DOHH2 (cell line): ENCODE measurements around the gene C1orf53.

Experiments
- H3F3A ChIP-seq: fragments of 200-600 bp; sonication (generic), shearing (Covaris generic); 2 replicates; pipeline ENCODE4 v1.6.0; 2016; ENCODE audit warnings: antibody characterized with exemption, mild to moderate bottlenecking; ENCODE audit not compliant: control insufficient read depth, insufficient read depth
- H3K27ac ChIP-seq: fragments of 200-600 bp; sonication (generic); 2 replicates; pipeline ENCODE4 v1.5.1; 2014; ENCODE audit warnings: low read depth, mild to moderate bottlenecking, low read length, moderate library complexity
- H3K27me3 ChIP-seq: fragments of 200-600 bp; sonication (generic); 2 replicates; pipeline ENCODE4 v1.6.1; 2014; ENCODE audit warnings: mild to moderate bottlenecking, low read length, mixed read lengths; ENCODE audit not compliant: control insufficient read depth
- H3K36me3 ChIP-seq: fragments of 200-600 bp; sonication (generic); 2 replicates; pipeline ENCODE4 v1.6.1; 2014; ENCODE audit warnings: mild to moderate bottlenecking, low read length, moderate library complexity, mixed read lengths; ENCODE audit not compliant: control insufficient read depth
- H3K4me1 ChIP-seq: fragments of 200-600 bp; sonication (generic); 2 replicates; pipeline ENCODE4 v1.6.1; 2014; ENCODE audit warnings: mild to moderate bottlenecking, low read length, mixed read lengths; ENCODE audit not compliant: control insufficient read depth
- H3K4me2 ChIP-seq: fragments of 200-600 bp; sonication (generic); 2 replicates; pipeline ENCODE4 v1.6.0; 2014; ENCODE audit warnings: mild to moderate bottlenecking, low read length, moderate library complexity
- H3K4me3 ChIP-seq: fragments of 200-600 bp; sonication (generic); 2 replicates; pipeline ENCODE4 v1.5.1; 2014; ENCODE audit warnings: mild to moderate bottlenecking, low read length, mixed read lengths
- H3K79me2 ChIP-seq: fragments of 200-600 bp; sonication (generic); 2 replicates; pipeline ENCODE4 v1.6.1; 2014; ENCODE audit warnings: mild to moderate bottlenecking, low read length, mixed read lengths; ENCODE audit not compliant: control insufficient read depth
- H3K9me2 ChIP-seq: fragments of 200-600 bp; sonication (generic); replicated peaks from 2 replicates; pipeline ENCODE4 v1.6.1; 2014; ENCODE audit warnings: mild to moderate bottlenecking, low read length, mixed read lengths; ENCODE audit not compliant: control insufficient read depth
- H3K9me3 ChIP-seq: fragments of 200-600 bp; sonication (generic); 2 replicates; pipeline ENCODE4 v1.6.1; 2014; ENCODE audit warnings: antibody characterized with exemption, low read length, mixed read lengths; ENCODE audit not compliant: control insufficient read depth, insufficient read depth
- H4K20me1 ChIP-seq: fragments of 200-600 bp; sonication (generic); 2 replicates; pipeline ENCODE4 v1.6.0; 2014; ENCODE audit warnings: low read depth, mild to moderate bottlenecking, antibody characterized with exemption, low read length, moderate library complexity; ENCODE audit not compliant: control insufficient read depth, insufficient read depth
- CTCF ChIP-seq: fragments of 200-600 bp; sonication (generic); IDR thresholded peaks from one replicate; pipeline ENCODE4 v1.5.1; 2014; ENCODE audit warnings: antibody characterized with exemption, mild to moderate bottlenecking, low read depth, low read length; ENCODE audit not compliant: poor library complexity, severe bottlenecking
- EZH2phosphoT487 ChIP-seq: fragments of 200-600 bp; sonication (generic); IDR thresholded peaks from 2 replicates; pipeline ENCODE4 v1.6.1; 2017; ENCODE audit warnings: borderline replicate concordance, mild to moderate bottlenecking, antibody characterized with exemption, low read length, moderate library complexity, mixed read lengths

Gene C1orf53

GRCh38 chr1:197944485-197944884 is 42.1 kb downstream of the C1orf53 start:
- H3K27ac ChIP-seq: no peak overlapping the region

GRCh38 chr1:197948926-197949899 is 46.8 kb downstream of the C1orf53 start:
- no peaks in the 10 kb centered on the region for H3K9me3 ChIP-seq
- H3K36me3 ChIP-seq: no peaks in the 10 kb centered on the region
- no peaks in the 10 kb centered on the region for H3K4me1 ChIP-seq
- H3K4me3 ChIP-seq: no peak overlapping the region
- no peak overlapping the region for H3K27ac ChIP-seq
- no peak overlapping the region for H3K4me2 ChIP-seq
- H3K79me2 ChIP-seq: no peaks in the 10 kb centered on the region
- H3K9me2 ChIP-seq: no peaks in the 10 kb centered on the region
- TF ChIP-seq EZH2phosphoT487 (no peak), CTCF (no peak)
- no peaks in the 10 kb centered on the region for H4K20me1 ChIP-seq
- no peaks in the 10 kb centered on the region for H3F3A ChIP-seq
- H3K27me3 ChIP-seq: no peaks in the 10 kb centered on the region

More at GRCh38 chr1:197944485-197944884, 42.1 kb downstream of the C1orf53 start:
- Histone ChIP-seq H3K4me1 (no peaks in the 10 kb centered on the region), H3K9me2 (no peaks in the 10 kb centered on the region), H3K9me3 (no peaks in the 10 kb centered on the region), H3K4me2 (no peak overlapping the region), H4K20me1 (no peaks in the 10 kb centered on the region), H3K36me3 (no peaks in the 10 kb centered on the region), H3K79me2 (no peaks in the 10 kb centered on the region), H3F3A (no peaks in the 10 kb centered on the region), H3K4me3 (no peak overlapping the region), H3K27me3 (no peaks in the 10 kb centered on the region)
- no peak for TF ChIP-seq CTCF
- TF ChIP-seq EZH2phosphoT487: no peak

GRCh38 chr1:197951089-197951488 is 48.7 kb downstream of the C1orf53 start:
- H3F3A ChIP-seq: no peaks in the 10 kb centered on the region

More at GRCh38 chr1:197951089-197951488, 48.7 kb downstream of the C1orf53 start:
- no peaks in the 10 kb centered on the region for H3K36me3 ChIP-seq
- no peaks in the 10 kb centered on the region for H4K20me1 ChIP-seq
- H3K9me2 ChIP-seq: no peaks in the 10 kb centered on the region
- H3K4me2 ChIP-seq: no peak overlapping the region
- no peak overlapping the region for H3K27ac ChIP-seq
- TF ChIP-seq CTCF (no peak), EZH2phosphoT487 (no peak)
- no peaks in the 10 kb centered on the region for H3K4me1 ChIP-seq
- H3K79me2 ChIP-seq: no peaks in the 10 kb centered on the region
- H3K4me3 ChIP-seq: no peak overlapping the region
- H3K27me3 ChIP-seq: no peaks in the 10 kb centered on the region
- H3K9me3 ChIP-seq: no peaks in the 10 kb centered on the region
